H9 (cell line): Measurements from ENCODE around the gene KIFC3. TPM values are rescaled to one million over a fixed set of nuclear protein-coding genes. Genes with fewer than 3 reads are reported as not detected.

ENCODE experiments used
- DNase-seq: peaks from one replicate; pipeline ENCODE4 v3.0.0-alpha.2; 2017
- H2AFZ ChIP-seq: one replicate; pipeline ENCODE4 v1.6.1; 2013; ENCODE audit warnings: mild to moderate bottlenecking, low read length, control low read depth, moderate library complexity
- H2AK5ac ChIP-seq: 2 replicates; pipeline ENCODE4 v1.6.1; 2013; ENCODE audit warnings: low read length, control low read depth, mixed read lengths; ENCODE audit not compliant: insufficient read length
- H2BK120ac ChIP-seq: one replicate; pipeline ENCODE4 v1.6.1; 2013; ENCODE audit warnings: low read depth, mild to moderate bottlenecking, low read length, control low read depth, inconsistent platforms; ENCODE audit not compliant: poor library complexity, severe bottlenecking
- H2BK12ac ChIP-seq: 2 replicates; pipeline ENCODE4 v1.6.1; 2013; ENCODE audit warnings: low read length, control low read depth, mixed read lengths, low read depth; ENCODE audit not compliant: insufficient read length
- H2BK15ac ChIP-seq: 2 replicates; pipeline ENCODE4 v1.6.1; 2013; ENCODE audit warnings: low read depth, low read length, control low read depth
- H2BK20ac ChIP-seq: one replicate; pipeline ENCODE4 v1.6.1; 2013; ENCODE audit warnings: low read depth, mild to moderate bottlenecking, low read length, control low read depth, inconsistent platforms; ENCODE audit not compliant: poor library complexity, severe bottlenecking
- H2BK5ac ChIP-seq: 2 replicates; pipeline ENCODE4 v1.6.1; 2013; ENCODE audit warnings: low read length, control low read depth, mixed read lengths; ENCODE audit not compliant: insufficient read length
- H3K14ac ChIP-seq: 2 replicates; pipeline ENCODE4 v1.6.1; 2013; ENCODE audit warnings: low read length, control low read depth; ENCODE audit not compliant: insufficient read depth
- H3K18ac ChIP-seq: 2 replicates; pipeline ENCODE4 v1.6.1; 2013; ENCODE audit warnings: low read depth, mild to moderate bottlenecking, mixed read lengths, low read length, control low read depth; ENCODE audit not compliant: insufficient read length
- H3K23ac ChIP-seq: 2 replicates; pipeline ENCODE4 v1.6.1; 2013; ENCODE audit warnings: low read length, control low read depth, mixed read lengths, low read depth; ENCODE audit not compliant: insufficient read length
- H3K23me2 ChIP-seq: 2 replicates; pipeline ENCODE4 v1.6.1; 2013; ENCODE audit warnings: low read depth, mild to moderate bottlenecking, mixed read lengths, low read length, control low read depth; ENCODE audit not compliant: insufficient read length, poor library complexity, severe bottlenecking
- H3K27ac ChIP-seq: 2 replicates; pipeline ENCODE4 v1.5.1; 2013; ENCODE audit warnings: low read length, control low read depth, mixed read lengths, low read depth; ENCODE audit not compliant: insufficient read length
- H3K27me3 ChIP-seq: 2 replicates; pipeline ENCODE4 v1.6.1; 2013; ENCODE audit warnings: low read length, control low read depth, inconsistent platforms; ENCODE audit not compliant: insufficient read depth
- H3K4ac ChIP-seq: 2 replicates; pipeline ENCODE4 v1.6.1; 2013; ENCODE audit warnings: low read depth, mild to moderate bottlenecking, control low read depth, inconsistent platforms, low read length, moderate library complexity
- H3K4me1 ChIP-seq: 2 replicates; pipeline ENCODE4 v1.6.1; 2013; ENCODE audit warnings: low read length, control low read depth, inconsistent platforms; ENCODE audit not compliant: insufficient read depth
- H3K4me2 ChIP-seq: 2 replicates; pipeline ENCODE4 v1.6.1; 2013; ENCODE audit warnings: low read length, control low read depth, mixed read lengths; ENCODE audit not compliant: insufficient read length, insufficient read depth
- H3K56ac ChIP-seq: 2 replicates; pipeline ENCODE4 v1.6.1; 2013; ENCODE audit warnings: low read depth, mild to moderate bottlenecking, mixed read lengths, low read length, control low read depth; ENCODE audit not compliant: insufficient read length
- H3K79me1 ChIP-seq: 2 replicates; pipeline ENCODE4 v1.6.1; 2013; ENCODE audit warnings: low read depth, mild to moderate bottlenecking, moderate library complexity, low read length, control low read depth, inconsistent platforms; ENCODE audit not compliant: insufficient read depth, poor library complexity, severe bottlenecking
- H3K79me2 ChIP-seq: 2 replicates; pipeline ENCODE4 v1.6.1; 2013; ENCODE audit warnings: low read length, control low read depth, inconsistent platforms; ENCODE audit not compliant: insufficient read depth
- H3K9ac ChIP-seq: 2 replicates; pipeline ENCODE4 v1.6.1; 2013; ENCODE audit warnings: low read length, control low read depth, mixed read lengths; ENCODE audit not compliant: insufficient read length; ENCODE audit errors: extremely low read depth
- H3K9me3 ChIP-seq: one replicate; pipeline ENCODE4 v1.6.1; 2013; ENCODE audit warnings: low read depth, low read length, inconsistent platforms; ENCODE audit not compliant: control insufficient read depth
- H3T11ph ChIP-seq: one replicate; pipeline ENCODE4 v1.6.1; 2013; ENCODE audit warnings: mild to moderate bottlenecking, low read length, control low read depth, inconsistent platforms
- H4K20me1 ChIP-seq: one replicate; pipeline ENCODE4 v1.6.1; 2013; ENCODE audit not compliant: control insufficient read depth, insufficient read length, insufficient read depth
- H4K5ac ChIP-seq: 2 replicates; pipeline ENCODE4 v1.6.1; 2013; ENCODE audit warnings: low read depth, mild to moderate bottlenecking, mixed read lengths, low read length, control low read depth; ENCODE audit not compliant: insufficient read length
- H4K8ac ChIP-seq: replicated peaks from 2 replicates; pipeline ENCODE4 v1.6.1; 2013; ENCODE audit warnings: low read length, control low read depth, mixed read lengths, low read depth; ENCODE audit not compliant: insufficient read length
- H4K91ac ChIP-seq: 2 replicates; pipeline ENCODE4 v1.6.1; 2013; ENCODE audit warnings: low read depth, mild to moderate bottlenecking, moderate library complexity, mixed read lengths, low read length, control low read depth; ENCODE audit not compliant: insufficient read length
- H3K27ac Mint-ChIP-seq, 3 experiments: 2 replicates in 2 of 3; 3 replicates in 1 of 3; pipeline ENCODE4 v1.8.0; 2020 to 2021; ENCODE audit warnings: mixed read lengths in 3 of 3, mild to moderate bottlenecking in 1 of 3, moderate library complexity in 1 of 3
- H3K27me3 Mint-ChIP-seq: 2 replicates; pipeline ENCODE4 v1.8.0; 2021; ENCODE audit warnings: low read depth, mild to moderate bottlenecking, moderate library complexity, mixed read lengths
- H3K36me3 Mint-ChIP-seq, 3 experiments: 2 replicates in 2 of 3; 3 replicates in 1 of 3; pipeline ENCODE4 v1.8.0; 2020 to 2021; ENCODE audit warnings: low read depth in 3 of 3, mixed read lengths in 3 of 3; ENCODE audit not compliant: insufficient read depth in 1 of 3
- H3K4me1 Mint-ChIP-seq, 2 experiments: 2 replicates each; pipeline ENCODE4 v1.8.0; 2020; ENCODE audit warnings: mixed read lengths in 2 of 2
- H3K4me3 Mint-ChIP-seq, 2 experiments: 2 replicates in 1 of 2; 3 replicates in 1 of 2; pipeline ENCODE4 v1.8.0; 2020 to 2021; ENCODE audit warnings: mild to moderate bottlenecking in 2 of 2, mixed read lengths in 2 of 2, moderate library complexity in 1 of 2
- H3K9me3 Mint-ChIP-seq, 2 experiments: 2 replicates in 1 of 2; 3 replicates in 1 of 2; pipeline ENCODE4 v1.8.0; 2020; ENCODE audit warnings: mild to moderate bottlenecking in 2 of 2, mixed read lengths in 2 of 2, moderate library complexity in 1 of 2
- WGBS: extraction: QIAGEN DNeasy Blood & Tissue Kit; methylation state at CpG from one replicate; pipeline ENCODE4 v1.1.7; 2013; ENCODE audit warnings: missing lambda C conversion rate, low lambda C conversion rate, mixed read lengths; ENCODE audit not compliant: insufficient read length; ENCODE audit errors: extremely low coverage; 5-methylcytosine and 5-hydroxymethylcytosine counted together
- total RNA-seq: library from RNA; stranded (reverse); gene quantifications from 2 replicates; pipeline ENCODE4 v1.2.1, GENCODE V29; 2021
- TF ChIP-seq, protein P1 (sequence below): fragments of 200-600 bp; sonication (generic); conservative IDR thresholded peaks from 3 replicates; pipeline ENCODE4 v1.8.0; 2021; ENCODE audit warnings: antibody characterized with exemption, mild to moderate bottlenecking

The KIFC3 gene
- total RNA-seq, 1 experiment from 2014 or later, result 5.0 TPM

DNA sequence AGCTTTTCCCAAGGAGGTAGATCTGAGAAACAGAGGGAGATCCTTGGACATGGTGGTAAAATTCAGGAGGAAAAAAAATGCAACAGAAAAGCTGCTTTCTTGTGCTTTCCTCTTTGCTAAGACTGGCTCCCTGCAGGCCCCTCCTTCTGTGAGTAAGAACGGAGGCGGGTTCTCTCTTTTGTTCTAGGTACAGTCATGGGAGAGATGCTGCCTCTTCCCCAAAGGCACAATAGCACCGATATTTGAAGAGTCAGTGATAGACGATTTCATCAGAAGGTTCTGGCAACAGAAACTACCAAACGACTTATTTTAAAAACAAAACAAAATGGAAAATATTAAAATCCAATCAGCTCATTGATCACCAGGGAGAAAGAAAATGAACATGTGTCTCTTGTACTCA lies 32.6 kb upstream of the KIFC3 start:
- peak overlapping the region in 1 of 3 experiments; percentile 52; a peak in 2 of 7 replicates for H3K27ac Mint-ChIP-seq
- no peak overlapping the region for H4K5ac ChIP-seq
- H3K9me3 ChIP-seq, result no peaks in the 10 kb centered on the region
- H3K23me2 ChIP-seq, result no peaks in the 10 kb centered on the region
- no peak overlapping the region for H3K27ac ChIP-seq
- no peak for DNase-seq
- no peak overlapping the region for H4K8ac ChIP-seq
- H3K27me3 Mint-ChIP-seq, result no peaks in the 10 kb centered on the region; the same call in 1 of the 2 replicates
- no peaks in the 10 kb centered on the region for H3K36me3 Mint-ChIP-seq
- no peak overlapping the region for H3K18ac ChIP-seq
- no peak overlapping the region for H2BK15ac ChIP-seq
- H3K4me1 Mint-ChIP-seq, result peaks cover 27 to 31% of the 10 kb centered on the region in 2 experiments
- no peaks in the 10 kb centered on the region for H3K27me3 ChIP-seq
- H3K56ac ChIP-seq, result no peak overlapping the region
- WGBS, result no CpG with 5 or more reads among the region's 5 CpGs
- H3K14ac ChIP-seq, result no peak overlapping the region
- H4K20me1 ChIP-seq, result no peaks in the 10 kb centered on the region
- no peak overlapping the region for H3T11ph ChIP-seq
- no peak overlapping the region for H3K4me3 Mint-ChIP-seq
- no peaks in the 10 kb centered on the region for H3K79me1 ChIP-seq
- H2AFZ ChIP-seq, result peak overlapping the region; percentile 85
- no peak overlapping the region for H3K4ac ChIP-seq
- TF ChIP-seq, protein P1, sequence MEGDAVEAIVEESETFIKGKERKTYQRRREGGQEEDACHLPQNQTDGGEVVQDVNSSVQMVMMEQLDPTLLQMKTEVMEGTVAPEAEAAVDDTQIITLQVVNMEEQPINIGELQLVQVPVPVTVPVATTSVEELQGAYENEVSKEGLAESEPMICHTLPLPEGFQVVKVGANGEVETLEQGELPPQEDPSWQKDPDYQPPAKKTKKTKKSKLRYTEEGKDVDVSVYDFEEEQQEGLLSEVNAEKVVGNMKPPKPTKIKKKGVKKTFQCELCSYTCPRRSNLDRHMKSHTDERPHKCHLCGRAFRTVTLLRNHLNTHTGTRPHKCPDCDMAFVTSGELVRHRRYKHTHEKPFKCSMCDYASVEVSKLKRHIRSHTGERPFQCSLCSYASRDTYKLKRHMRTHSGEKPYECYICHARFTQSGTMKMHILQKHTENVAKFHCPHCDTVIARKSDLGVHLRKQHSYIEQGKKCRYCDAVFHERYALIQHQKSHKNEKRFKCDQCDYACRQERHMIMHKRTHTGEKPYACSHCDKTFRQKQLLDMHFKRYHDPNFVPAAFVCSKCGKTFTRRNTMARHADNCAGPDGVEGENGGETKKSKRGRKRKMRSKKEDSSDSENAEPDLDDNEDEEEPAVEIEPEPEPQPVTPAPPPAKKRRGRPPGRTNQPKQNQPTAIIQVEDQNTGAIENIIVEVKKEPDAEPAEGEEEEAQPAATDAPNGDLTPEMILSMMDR, result no peak
- H2BK20ac ChIP-seq, result no peak overlapping the region
- H2BK120ac ChIP-seq, result no peak overlapping the region
- H3K9me3 Mint-ChIP-seq, result no peaks in the 10 kb centered on the region
- no peak overlapping the region for H2BK12ac ChIP-seq
- H3K4me1 ChIP-seq, result no peaks in the 10 kb centered on the region
- no peak overlapping the region for H3K4me2 ChIP-seq
- no peak overlapping the region for H3K9ac ChIP-seq
- H4K91ac ChIP-seq, result no peak overlapping the region
- no peak overlapping the region for H3K23ac ChIP-seq
- H2AK5ac ChIP-seq, result no peak overlapping the region
- no peak overlapping the region for H2BK5ac ChIP-seq
- no peaks in the 10 kb centered on the region for H3K79me2 ChIP-seq
